HEK293T (cell line): ENCODE results near the gene BDH1.

Experiments used
- BHLHE40 ChIP-seq: fragments of 450-650 bp; IDR thresholded peaks from 2 replicates; pipeline ENCODE4 v1.6.1; 2016; ENCODE audit warnings: mild to moderate bottlenecking, moderate library complexity, borderline replicate concordance
- ELF4 ChIP-seq: fragments of 450-650 bp; IDR thresholded peaks from 2 replicates; pipeline ENCODE4 v1.6.1; 2017; ENCODE audit warnings: antibody characterized with exemption
- FOXA1 ChIP-seq: fragments of 450-650 bp; IDR thresholded peaks from 2 replicates; pipeline ENCODE4 v1.6.1; 2016; ENCODE audit warnings: mild to moderate bottlenecking
- FOXK2 ChIP-seq: fragments of 450-650 bp; IDR thresholded peaks from 2 replicates; pipeline ENCODE4 v1.6.1; 2016; ENCODE audit warnings: mild to moderate bottlenecking
- FOXM1 ChIP-seq: fragments of 450-650 bp; IDR thresholded peaks from 2 replicates; pipeline ENCODE4 v1.6.1; 2017; ENCODE audit warnings: mild to moderate bottlenecking, borderline replicate concordance
- HDGF ChIP-seq: fragments of 450-650 bp; IDR thresholded peaks from 2 replicates; pipeline ENCODE4 v1.6.1; 2017; ENCODE audit warnings: antibody characterized with exemption, borderline replicate concordance
- LEF1 ChIP-seq: fragments of 450-650 bp; IDR thresholded peaks from 2 replicates; pipeline ENCODE4 v1.6.1; 2017; ENCODE audit warnings: mild to moderate bottlenecking, borderline replicate concordance
- SP1 ChIP-seq: fragments of 450-650 bp; IDR thresholded peaks from 2 replicates; pipeline ENCODE4 v1.6.1; 2017
- SUZ12 ChIP-seq: fragments of 450-650 bp; IDR thresholded peaks from 2 replicates; pipeline ENCODE4 v1.6.1; 2016; ENCODE audit warnings: mild to moderate bottlenecking
- TARDBP ChIP-seq: fragments of 450-650 bp; IDR thresholded peaks from 2 replicates; pipeline ENCODE4 v1.6.1; 2016
- ZNF384 ChIP-seq: fragments of 450-650 bp; IDR thresholded peaks from 2 replicates; pipeline ENCODE4 v1.6.1; 2016

DNA sequence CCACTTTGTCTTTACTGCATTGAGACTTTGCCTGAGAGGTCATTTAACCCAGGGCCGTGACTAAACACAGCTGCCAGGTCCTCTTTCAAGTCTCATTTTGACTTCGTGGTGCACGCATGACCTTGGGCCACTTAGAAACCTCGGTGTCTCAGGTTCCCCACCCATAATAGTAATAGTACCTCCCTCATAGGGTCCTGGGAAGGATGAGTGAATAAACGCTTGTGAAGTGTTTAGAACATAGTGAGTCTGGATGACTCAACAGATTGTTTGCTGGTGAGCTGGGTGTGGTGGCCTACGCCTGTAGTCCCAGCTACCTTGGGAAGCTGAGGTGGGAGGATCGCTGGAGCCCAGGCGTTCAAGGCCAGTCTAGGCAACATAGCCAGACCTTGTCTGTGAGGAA is 56.3 kb downstream of the BDH1 start:
- TF ChIP-seq SUZ12 (no peak), SP1 (no peak), FOXK2 (no peak), ZNF384 (no peak), HDGF (no peak), FOXM1 (no peak), FOXA1 (no peak), ELF4 (no peak), TARDBP (no peak), BHLHE40 (no peak), LEF1 (no peak)
